NCI-H748 (cell line): ENCODE results near the gene PATZ1.
A peak's percentile ranks its signal among the peaks of the same experiment; 100 is the strongest.
"Not testable (repeated sequence)": the region's sequence is repeated elsewhere in the genome, so short reads cannot be mapped to it uniquely, and the experiment has no call there.

Experiments
- DNase-seq: peaks from one replicate; lab custom pipeline; 2025; ENCODE audit not compliant: unreplicated experiment; lab: John Stamatoyannopoulos, UW

PATZ1 gene

DNA sequence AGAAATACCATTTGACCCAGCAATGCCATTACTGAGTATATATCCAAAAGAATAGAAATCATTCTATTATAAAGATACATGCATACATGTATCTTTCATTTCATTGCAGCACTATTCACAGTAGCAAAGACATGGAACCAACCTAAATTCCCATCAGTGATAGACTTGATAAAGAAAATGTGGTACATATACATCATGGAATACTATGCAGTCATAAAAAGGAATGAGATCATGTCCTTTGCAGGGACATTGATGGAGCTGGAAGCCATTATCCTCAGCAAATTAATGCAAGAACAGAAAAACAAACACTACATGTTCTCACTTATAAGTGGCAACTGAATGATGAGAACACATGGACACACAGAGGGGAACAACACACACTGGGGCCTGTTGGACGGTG is 31.9 kb downstream of the PATZ1 start:
- not testable (repeated sequence) for DNase-seq

DNA sequence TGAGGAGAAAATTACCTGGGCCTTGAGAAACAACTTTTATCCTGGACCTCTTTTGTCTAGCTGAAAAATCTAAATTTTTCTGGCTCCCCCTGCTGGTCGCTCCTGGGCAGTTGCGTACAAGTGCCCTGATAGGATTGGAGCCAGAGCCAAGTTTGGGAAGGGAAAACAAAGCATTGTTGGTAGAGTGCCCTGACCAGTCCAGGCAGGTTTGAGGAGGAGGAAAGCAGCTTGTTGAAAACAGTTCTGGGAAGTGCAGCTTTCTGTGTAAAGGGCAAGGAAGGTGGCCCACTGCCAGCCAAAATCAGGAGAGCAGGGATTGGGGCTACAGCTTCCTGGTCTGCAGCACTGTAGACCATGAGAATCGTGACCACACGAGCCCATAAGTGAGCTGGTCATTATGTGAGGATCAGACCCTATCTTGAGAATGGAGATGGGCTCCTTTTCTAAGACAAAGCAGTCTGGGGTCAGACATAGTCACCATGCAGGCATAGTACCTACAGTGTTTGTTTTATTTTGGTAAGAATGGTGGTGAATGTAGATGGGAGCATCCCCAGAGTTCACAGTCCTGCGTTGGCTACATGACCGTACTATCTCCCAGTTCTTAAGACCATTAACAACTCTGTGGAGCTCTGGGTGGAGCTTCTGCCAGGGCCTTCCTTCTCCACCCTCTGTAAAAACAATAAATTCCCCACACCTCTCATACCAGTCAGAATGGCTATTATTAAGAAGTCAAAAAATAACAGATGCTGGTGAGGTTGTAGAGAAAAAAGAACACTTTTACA is 32.6 kb downstream of the PATZ1 start:
- DNase-seq, result peak; percentile 79

DNA sequence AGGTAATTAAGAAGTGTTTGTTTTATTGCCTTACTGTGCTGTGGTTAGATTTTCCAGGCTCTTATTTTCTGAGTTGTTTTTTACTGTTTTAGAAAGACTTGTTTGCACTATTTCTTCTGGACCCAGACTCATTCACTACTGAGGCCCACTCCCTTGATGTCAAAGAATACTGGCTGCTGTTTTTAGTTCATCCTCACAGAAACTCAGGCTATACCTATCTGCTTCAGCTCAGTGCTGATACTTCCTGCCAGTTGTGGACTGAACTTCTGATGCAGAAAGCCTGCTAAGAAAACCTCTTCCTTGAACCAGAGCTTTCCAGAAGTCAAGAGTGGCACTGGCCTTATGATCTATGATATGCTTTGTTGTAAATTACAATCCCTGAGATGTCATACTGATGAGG is 38.0 kb downstream of the PATZ1 start:
- no peak for DNase-seq

DNA sequence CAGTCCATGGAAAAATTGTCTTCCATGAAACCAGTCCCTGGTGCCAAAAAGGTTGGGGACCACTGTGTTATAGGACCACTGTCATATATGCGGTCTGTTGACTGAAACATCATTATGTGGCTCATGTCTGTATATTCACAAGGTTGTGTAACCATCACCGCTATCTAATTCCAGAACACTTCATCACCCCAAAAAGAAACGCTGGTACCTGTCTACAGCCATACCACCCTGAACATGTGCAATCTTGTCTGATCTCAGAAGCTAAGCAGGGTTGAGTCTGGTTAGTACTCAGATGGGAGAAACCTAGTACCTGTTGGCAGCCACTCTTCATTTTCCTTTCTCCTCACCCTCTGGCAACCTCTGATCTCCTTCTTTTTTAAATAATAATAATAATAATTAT is 41.0 kb downstream of the PATZ1 start:
- DNase-seq, result no peak

DNA sequence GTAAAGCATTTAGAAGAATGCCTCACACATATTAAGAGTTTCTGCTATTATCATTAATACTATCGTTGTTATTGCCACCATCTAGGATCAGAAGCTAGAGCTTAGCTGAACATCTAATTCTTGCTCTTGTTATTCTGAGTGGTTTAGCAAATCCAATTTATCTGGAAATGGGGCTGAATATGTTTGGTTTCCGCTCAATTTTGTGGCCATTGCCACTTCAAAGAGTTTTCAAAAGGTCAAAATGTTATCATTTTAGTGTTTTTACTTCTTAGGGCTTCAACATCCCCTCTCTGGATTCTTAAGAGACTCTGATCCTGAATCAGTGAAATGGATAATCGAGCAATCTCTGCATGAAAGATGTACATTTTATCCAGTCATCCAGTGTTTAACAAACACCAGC is 43.6 kb downstream of the PATZ1 start:
- DNase-seq, result no peak

DNA sequence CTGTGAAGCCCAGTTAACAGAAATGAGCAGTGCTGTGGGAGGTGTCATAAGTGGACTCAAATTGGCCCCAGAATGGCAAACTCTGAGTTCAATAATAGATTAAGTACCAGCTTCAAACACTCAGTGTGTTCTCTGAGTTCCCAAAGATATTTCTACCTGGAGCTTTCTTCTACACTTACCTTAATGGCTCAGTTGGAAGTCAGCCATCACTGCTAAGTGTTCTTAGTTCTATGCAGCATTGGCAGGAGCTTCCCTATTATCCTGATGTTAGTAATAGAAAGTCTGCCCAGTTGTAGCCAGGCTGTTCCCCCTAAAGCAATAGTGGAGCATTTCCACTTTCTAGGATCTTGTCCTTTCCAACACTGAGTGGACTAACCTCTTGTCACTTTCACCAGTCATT is 44.1 kb downstream of the PATZ1 start:
- no peak for DNase-seq

DNA sequence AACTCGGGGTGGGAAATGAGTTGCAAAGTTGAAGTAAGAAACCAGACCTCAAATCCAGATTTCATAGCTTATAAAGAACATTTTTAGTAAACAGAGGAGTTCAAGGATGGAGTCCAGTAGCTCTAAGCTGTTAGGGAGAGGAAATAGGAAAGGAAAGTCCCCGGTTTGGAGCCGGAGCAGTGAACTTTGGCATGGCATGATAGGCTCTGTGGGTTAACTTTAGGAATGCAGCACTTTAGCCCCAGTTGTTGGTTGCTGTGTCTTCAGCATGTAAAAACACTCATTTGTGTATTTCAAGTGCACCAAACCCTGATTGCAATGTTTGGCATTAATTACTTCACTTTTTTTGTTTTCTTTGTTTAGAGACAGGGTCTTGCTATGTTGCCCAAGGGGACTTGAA is 45.2 kb downstream of the PATZ1 start:
- no peak for DNase-seq

DNA sequence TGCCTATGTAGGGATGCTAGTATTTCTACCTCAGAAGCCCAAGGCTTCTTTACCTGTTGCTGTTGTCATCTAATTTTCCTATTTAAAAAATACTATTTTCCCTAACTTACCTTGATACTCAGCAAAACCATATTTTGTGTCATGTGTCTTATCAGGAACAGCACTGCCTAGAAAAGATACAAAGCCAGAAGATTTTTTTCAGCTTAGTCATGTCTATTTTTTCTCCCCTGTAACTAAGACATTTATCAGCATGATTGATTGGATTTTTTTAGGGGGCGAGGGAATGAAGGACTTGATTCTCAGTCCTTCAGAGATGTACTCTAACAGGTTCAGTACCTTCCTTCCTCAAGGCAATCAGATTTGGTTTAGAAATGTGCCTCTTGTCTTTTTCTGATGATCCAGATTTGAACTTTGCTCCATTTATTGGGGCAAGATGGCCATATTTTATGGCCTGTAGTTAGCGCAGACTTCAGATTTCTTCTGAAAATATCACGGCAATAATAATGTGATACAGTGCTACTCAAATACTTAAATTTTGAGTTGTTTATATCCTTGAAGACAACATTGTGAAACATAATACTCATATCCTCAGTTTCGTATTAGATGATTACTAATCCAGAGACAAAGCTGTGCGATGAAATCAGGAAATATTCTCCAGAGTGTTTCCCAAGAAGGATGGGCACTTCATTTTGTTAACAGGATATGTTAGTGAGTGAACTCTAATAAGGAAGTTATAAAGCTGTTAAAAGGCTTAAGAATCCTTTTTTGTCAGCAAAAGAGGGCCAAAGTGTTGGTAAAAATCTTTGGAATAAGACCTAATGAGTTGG is 50.1 kb downstream of the PATZ1 start:
- DNase-seq, result no peak

DNA sequence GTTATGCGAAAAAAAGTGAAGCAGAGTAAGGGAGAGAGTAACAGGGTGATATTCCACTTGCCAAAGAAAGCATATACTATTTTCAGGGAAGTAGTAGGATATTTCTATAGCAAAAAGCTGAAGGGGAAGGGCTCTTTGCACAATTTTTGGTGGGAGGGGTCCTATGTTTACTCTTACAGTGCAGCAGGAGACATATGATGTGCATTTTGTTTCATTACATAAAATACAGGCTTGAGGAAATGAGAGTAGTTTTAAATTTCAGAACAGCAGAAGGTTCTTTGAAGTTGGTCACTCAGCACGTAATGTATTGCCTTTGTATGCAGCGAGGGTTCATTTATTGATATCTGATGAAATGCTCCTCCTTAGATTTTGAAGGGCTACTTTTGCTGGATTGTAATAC is 50.8 kb downstream of the PATZ1 start:
- no peak for DNase-seq

DNA sequence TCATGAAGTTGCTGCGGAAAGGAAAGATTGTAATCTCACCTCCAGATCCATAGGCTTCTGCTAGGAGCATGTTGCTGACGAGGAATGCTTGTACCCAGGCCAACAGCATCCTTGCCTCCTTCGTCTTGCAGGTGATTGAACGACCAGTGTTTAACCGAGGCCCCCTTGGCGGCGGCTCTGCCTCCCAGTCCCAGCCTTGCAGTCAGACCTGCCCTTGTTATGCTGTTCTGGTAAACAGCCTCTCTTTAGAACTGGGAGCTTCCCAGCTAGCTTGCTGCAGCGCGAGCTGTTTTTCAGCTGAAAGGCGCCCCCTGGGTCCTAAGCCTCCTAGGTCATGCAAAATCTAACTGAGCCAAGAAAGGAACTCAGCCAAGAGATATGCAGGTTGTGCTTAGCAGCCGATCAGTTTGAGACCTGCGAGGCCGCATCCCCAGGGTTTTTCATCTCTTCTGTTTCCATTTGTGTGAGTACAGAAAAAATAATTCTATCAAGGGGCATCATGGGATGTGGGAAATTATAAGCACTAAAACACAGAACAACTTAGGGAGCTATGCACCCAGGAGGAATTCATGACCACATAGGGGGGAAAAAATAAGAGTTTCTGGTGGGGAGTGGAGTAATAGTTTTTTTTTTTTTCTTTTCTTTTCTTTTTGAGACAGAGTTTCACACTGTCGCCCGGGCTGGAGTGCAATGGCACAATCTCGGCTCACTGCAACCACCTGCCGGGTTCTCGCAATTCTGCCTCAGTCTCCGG is 53.7 kb downstream of the PATZ1 start, which contains the start of gene PIK3IP1:
PIK3IP1 (minus strand) TSS at position 253 of the 754 bp plus-strand sequence; CDS start at position 109, 144 bp downstream.
- DNase-seq, result peak; percentile 87

DNA sequence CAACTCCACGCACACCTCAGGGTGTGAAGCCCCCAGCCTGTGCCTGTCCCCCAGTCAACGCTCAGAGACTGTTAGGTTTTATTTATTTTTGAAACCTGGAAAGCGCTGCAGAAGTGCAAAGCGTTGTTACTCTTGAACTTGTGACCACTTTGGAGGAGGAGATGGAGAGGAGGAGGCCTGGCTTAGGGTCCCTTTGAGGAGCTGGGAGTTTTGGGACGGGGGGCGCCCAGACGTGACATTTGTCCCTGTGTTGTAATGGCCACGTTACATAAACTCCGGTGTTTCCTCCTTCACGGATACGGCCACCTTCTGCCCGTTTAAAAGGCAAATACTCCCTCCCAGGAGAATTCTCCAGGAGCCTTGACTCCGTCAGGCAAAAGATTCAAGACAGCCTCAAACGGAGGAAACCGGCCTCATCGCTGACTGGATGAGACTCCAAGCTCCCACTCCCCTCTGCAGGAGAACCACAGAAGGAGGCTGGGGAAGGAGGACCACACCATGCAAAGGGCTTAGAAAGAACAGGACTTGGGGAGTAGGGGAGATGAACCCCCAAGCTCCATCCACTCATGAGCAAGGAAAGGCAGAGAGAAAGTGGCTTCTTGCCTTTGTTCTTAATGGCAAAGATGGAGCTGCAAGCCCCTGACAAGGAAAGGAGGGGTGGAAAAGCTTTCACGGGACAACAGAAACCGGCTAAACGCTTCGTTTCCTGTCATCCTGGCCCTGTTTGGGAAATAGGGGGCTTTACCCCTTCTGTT is 54.5 kb downstream of the PATZ1 start:
- DNase-seq, result peak; percentile 24

DNA sequence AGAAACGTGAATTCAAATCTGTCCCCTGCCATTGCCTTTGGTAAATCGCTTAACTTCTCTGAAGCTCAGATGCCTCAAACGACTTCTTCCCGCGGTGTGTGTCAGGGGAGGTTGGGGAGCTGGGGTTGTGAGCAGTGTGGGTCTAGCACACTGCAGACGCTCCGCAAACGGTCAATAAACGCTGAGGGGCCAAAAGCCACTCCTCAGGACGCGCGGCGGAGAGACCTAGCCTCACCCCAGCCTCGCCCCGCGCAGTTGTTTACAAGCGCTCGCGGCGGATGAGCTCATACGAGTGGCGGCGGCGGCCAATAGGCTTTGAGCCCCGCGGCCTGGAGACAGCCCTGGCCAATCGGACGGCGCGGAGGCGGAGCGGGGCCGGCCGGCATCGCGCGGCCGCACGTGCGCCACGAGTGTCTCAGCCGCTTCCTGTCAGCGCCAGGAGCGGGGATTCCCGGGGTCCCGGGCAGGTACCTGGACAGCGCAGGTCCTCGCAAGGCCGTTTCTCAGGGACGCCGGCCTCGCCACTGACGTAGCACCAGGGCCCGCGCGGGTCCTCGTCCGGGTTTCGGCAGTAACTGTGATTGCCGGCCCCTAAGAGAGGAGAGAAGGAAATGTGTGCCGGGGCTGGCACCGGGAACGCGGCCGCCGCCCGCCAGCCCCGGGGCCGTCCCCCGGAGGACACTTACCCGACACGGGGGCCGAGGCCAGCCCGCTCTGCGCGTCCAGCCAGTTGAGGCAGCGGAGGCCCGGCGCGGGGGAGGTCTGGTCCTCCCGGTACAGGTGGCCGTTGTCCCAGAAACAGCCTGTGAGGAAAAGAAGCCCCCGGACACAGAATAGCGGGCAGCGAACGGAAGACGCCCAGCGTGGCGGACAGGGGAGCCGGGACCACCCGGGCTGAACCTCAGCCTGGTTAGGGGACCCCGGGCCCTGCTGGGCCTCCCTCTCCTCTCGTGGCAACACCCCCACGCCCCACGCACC is 55.4 kb downstream of the PATZ1 start:
- peak; percentile 93 for DNase-seq

DNA sequence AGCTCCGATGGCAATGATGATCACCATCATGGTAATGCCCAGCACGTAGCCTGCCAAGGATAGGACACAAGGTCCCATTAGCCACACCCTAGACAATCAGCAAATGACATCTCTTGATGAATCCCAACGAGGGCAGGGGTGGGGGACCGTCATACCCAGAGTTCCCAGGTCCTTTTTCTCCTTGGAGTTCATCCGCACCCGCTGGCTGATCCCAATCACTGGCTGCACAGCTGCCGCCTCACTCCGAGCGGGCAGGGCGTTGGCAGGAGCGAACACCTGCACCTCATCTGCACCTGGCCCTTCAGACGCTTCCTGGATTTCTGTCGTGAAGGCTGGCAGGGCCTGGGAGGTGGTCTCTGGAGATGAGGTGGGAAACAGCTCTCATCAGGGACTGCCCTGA is 56.8 kb downstream of the PATZ1 start:
- DNase-seq, result peak; percentile 86

DNA sequence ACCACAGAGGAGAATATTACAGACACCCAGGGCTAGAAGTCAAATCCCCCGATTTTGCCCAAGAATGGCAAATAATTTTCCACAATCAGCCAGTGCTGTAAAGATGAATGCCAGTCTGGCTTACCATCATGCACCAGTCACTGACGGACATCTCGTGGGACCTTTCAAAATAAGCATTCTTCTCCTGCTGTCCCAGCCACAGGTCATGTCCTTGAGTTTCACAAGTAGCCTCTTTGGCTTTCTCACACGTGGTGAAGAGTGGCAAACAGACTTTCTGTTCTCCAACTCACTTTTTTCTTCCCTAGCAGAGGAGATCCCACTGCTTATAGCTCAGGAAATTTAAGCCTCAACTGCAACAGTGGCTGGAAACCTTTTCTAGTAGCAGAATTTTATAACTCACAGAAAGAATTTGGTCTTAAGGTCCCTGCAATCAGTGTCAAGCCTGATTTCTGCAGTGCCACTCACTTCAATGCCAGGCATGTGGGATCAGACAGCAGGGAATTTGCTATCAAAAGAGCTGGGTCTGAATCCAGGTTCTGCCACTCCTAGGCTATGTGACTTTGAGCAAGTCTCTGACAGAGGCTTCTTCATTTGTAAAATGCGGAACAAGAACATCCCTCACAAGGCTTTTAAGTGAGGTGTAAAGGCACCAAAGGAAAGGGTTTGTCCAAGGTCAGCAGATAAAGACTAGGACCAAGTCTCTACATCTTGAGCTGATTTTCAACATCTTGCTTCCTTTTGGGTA is 57.5 kb downstream of the PATZ1 start:
- DNase-seq, result no peak

DNA sequence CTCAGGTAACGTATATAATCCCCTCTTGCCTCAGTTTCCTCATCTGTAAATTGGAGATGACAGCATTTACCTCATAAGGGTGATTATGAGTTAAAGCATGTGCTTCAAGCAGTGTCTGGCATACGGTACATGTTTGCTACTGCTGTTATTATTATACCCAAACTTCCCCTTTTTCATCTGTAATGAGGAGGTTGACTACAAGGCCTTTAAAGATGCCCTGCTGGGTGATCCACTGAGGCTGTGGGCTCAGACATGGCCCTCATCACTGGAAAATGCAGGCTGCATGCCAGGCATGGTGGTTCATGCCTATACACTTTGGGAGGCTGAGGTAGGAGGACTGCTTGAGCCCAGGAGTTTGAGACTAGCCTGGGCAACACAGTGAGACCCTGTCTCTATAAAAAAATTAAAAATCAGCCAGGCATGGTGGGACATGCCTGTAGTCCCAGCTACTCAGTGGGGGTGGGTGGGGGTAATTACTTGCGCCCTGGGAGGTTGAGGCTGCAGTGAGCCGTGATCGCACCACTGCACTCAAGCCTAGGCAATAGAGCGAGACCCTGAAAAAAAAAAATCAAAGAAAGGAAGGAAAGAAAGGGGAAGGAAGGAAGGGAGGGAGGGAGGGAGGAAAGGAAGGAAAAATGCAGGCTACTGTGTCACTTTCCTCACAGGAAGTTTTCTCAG is 58.2 kb downstream of the PATZ1 start:
- no peak for DNase-seq

DNA sequence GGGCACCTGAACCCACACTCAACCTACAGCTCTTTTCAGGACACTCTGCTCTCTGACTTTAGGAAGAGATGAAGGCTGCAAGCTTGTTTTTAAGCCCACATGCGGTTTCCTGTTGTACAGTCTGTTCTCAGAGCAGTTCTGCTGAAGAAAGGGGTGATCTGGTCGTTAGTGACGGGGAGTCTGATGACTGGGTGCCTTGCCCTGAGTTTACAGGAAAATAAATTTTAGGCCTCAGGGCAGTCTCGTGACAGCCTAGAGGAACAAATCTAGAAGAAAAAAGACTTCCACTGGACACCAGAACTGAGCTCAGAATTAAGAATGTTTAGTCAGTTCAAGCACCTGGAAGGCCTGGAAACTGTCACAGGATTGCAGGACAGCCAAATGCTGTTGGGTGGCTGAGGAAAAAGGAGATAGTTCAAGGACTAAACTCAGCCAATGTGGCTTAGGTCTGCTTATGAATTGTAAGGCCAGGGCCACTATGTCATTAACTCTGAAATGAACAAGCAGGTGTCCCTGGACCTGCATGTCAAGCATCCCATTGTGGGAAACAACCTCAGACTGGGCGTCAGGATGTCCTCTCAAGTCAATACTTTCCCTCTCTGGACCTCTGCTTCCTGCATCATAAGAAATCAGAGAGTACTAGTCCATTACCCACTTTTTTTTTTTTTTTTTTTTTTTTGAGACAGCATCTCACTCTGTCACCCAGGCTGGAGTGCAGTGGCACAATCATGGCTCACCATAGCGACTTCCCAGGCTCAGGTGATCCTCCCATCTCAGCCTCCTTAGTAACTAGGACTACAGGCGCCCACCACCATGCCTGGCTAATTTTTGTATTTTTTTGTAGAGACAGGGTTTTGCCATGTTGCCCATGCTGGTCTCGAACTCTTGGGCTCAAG is 59.5 kb downstream of the PATZ1 start:
- DNase-seq, result no peak
